ENCODE measurements around the gene PPCS.

The PPCS gene

DNA sequence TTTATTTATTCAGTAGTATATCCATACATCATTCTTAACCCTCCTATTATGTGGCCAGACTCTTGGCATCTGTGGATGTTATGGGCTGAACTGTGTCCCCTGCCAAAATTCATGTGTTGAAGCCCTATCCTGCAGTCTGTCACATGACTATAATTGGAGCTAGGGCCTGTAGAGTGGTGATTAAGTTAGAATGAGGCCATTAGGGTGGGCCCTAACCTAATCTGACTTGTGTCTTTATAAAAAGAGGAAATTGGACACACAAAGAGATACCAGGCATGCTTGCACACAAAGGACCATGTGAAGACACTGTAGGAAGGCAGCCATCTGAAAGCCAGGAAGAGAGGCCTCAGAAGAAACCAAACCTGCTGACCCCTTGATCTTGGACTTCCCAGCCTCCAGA is 7.1 kb upstream of the PPCS start:
- no peak overlapping the region for H3K4me3 ChIP-seq (replicated peaks; ENCODE audit: low read depth, low read length)
- TF ChIP-seq, protein P1, sequence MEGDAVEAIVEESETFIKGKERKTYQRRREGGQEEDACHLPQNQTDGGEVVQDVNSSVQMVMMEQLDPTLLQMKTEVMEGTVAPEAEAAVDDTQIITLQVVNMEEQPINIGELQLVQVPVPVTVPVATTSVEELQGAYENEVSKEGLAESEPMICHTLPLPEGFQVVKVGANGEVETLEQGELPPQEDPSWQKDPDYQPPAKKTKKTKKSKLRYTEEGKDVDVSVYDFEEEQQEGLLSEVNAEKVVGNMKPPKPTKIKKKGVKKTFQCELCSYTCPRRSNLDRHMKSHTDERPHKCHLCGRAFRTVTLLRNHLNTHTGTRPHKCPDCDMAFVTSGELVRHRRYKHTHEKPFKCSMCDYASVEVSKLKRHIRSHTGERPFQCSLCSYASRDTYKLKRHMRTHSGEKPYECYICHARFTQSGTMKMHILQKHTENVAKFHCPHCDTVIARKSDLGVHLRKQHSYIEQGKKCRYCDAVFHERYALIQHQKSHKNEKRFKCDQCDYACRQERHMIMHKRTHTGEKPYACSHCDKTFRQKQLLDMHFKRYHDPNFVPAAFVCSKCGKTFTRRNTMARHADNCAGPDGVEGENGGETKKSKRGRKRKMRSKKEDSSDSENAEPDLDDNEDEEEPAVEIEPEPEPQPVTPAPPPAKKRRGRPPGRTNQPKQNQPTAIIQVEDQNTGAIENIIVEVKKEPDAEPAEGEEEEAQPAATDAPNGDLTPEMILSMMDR (IDR thresholded peaks at IDR 0.05; ENCODE audit: low read length, missing control alignments), result no peak
- no peak for DNase-seq (ENCODE audit: low read depth)

DNA sequence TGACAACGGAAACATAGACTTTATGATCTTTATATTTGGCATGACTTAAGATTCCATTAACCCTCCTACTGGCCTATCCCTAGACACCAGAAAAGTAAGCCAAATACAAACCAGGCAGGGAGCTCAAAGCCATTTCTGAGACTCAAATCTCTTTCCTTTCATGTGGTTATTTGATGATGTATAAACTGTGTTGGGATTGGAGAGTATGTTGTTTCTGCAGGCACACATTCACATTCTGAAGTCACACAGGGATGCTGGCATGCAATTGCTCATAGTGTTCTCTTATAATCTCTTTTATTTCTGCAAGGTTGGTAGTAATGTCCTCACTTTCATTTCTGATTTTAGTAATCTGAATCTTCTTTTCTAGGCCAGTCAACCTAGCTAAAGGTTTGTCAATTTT is 6.3 kb upstream of the PPCS start:
- TF ChIP-seq, protein P1 (IDR thresholded peaks at IDR 0.05; ENCODE audit: low read length, missing control alignments), result no peak
- no peak for DNase-seq (ENCODE audit: low read depth)

DNA sequence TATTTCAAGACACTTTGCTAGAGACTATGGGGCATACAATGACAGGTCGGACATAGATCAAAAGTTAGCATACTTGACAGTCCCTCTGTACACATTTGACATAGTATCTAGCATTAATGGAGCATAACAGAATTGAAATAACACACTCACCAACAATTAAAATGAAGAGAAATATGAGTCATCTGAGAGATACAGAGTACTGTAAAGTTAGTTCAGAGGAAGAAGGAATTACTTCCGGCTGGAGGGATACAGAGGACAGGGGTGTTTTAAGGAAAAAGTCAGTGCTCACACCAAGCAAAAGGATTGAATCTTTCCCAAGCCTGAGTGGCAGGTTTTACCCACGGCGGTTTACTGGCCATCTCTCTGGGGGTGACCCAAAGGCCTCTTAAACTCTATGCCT is 3.0 kb upstream of the PPCS start:
- H3K4me3 ChIP-seq (replicated peaks; ENCODE audit: low read depth, low read length), result no peak overlapping the region
- no peak for DNase-seq (ENCODE audit: low read depth)
- TF ChIP-seq, protein P1 (IDR thresholded peaks at IDR 0.05; ENCODE audit: low read length, missing control alignments), result no peak

More for the DNA sequence above, 6.3 kb upstream of the PPCS start:
- H3K4me3 ChIP-seq (replicated peaks; ENCODE audit: low read depth, low read length), result no peak overlapping the region

DNA sequence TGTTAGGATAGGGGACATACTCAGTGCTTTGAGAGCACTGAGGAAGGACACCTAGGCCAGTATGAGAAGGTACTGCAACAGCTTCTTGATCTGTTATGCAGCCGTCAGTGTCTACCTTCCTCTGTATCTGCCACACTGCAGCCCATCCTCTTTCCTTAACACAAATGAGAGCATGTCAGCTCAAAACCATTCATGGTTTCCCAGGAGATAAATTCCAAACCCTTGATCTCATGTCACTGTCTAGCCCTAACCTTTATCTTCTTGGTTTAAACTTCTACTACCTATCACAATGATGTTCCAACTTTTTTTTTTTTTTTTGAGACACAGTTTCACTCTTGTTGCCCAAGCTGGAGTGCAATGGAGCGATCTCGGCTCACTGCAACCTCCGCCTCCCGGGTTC is 1.9 kb upstream of the PPCS start:
- TF ChIP-seq, protein P1 (IDR thresholded peaks at IDR 0.05; ENCODE audit: low read length, missing control alignments), result no peak
- no peak overlapping the region for H3K4me3 ChIP-seq (replicated peaks; ENCODE audit: low read depth, low read length)
- DNase-seq (ENCODE audit: low read depth), result no peak

DNA sequence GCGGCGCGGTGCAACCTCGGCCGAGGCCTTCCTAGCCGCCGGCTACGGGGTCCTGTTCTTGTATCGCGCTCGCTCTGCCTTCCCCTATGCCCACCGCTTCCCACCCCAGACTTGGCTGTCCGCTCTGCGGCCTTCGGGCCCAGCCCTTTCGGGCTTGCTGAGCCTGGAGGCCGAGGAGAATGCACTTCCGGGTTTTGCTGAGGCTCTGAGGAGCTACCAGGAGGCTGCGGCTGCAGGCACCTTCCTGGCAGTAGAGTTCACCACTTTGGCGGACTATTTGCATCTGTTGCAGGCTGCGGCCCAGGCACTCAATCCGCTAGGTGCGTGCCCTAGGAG is 379 bp downstream of the PPCS start:
- H3K4me3 ChIP-seq (replicated peaks; ENCODE audit: low read depth, low read length), result peak overlapping the region; percentile 84
- peak; percentile 59 for DNase-seq (ENCODE audit: low read depth)
- TF ChIP-seq, protein P1 (IDR thresholded peaks at IDR 0.05; ENCODE audit: low read length, missing control alignments), result no peak

DNA sequence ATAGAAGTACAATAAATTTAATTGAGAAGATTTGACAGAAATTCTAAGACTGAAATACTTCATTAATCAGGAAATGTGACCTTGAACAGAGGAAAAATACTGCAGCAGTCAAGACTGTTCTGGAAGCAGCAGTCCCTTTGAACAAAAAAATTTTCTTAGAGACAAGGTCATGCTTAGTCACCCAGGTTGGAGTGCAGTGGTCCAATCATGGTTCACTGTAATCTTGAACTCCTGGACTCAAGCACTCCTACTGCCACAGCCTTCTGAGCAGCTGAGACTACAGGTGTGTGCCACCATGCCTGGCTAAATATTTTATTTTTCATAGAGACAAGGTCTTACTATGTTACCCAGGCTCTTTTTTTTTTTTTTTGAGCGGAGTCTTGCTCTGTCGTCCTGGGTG is 4.9 kb downstream of the PPCS start:
- no peak overlapping the region for H3K4me3 ChIP-seq (replicated peaks; ENCODE audit: low read depth, low read length)
- no peak for DNase-seq (ENCODE audit: low read depth)
- TF ChIP-seq, protein P1 (IDR thresholded peaks at IDR 0.05; ENCODE audit: low read length, missing control alignments), result no peak

DNA sequence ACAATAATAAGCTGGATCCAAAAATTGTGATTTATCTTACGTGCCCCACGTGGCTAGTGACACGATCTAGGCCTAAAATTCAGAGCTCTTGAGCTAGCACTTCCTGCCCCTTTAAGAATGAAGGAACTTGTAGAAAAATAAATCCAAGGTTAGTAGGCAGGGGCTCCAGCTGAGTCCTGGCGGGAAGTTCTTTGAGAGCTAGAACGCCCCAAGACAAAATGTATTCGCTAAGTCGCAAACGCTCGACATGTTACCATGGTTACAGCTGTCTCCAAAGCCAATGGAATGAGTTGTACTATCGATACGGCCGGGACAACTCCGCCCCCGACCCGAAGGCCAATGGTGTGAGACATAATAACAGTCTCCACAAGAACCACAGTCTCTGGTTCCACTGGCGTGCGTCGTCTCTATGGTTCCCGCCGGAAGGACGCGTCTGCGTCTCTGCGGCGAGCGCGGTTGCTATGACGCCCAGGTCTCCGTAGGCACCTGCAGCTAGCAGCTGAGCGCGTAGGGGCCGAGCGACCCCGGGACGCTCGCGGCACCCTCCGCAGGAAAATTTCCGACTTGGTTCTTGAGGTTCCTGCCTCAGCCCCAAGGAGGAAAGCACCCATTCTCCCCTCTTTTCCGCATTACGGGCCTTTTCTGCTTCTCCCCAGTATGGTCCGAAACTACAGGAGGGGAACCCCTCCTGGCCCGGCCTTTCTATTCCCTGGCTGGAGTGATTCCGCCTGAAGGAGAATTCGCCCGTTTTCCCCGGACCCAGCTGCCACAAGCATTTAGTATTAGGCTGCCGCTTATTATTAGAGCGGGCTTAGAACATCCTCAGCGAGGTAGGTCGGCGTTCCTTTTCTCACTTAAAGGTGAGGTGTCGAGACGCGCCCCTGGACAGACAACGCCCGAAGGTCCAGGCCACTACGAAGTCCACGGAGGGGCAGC is 6.8 kb downstream of the PPCS start, which contains the start of gene CCDC30:
CCDC30 (plus strand) TSS at position 459 of the 936 bp plus-strand sequence. CDS start 17,266 bp downstream, outside the sequence.
- DNase-seq (ENCODE audit: low read depth), result peak; percentile 99
- peak within 1 kb of the TSS; percentile 79 for H3K4me3 ChIP-seq (replicated peaks; ENCODE audit: low read depth, low read length)
- TF ChIP-seq, protein P1 (IDR thresholded peaks at IDR 0.05; ENCODE audit: low read length, missing control alignments), result no peak
